GM12878 (cell line): ENCODE data around the gene LRP5. TPM values are rescaled to one million over a fixed set of nuclear protein-coding genes. Genes with fewer than 3 reads are reported as not detected.

Experiments
- ATAC-seq: fragments of 200-7000 bp; cut with Tn5 transposase; 3 replicates; pipeline ENCODE4 v1.9.1; 2020; ENCODE audit warnings: mild to moderate bottlenecking, moderate library complexity
- BruUV-seq: library from RNA; stranded (reverse); fragments of 400-500 nt; replicated peaks from 2 replicates; lab custom pipeline; 2021; lab: Mats Ljungman, UMichigan
- CTCF ChIA-PET: fragments of 300-600 bp; sonication (Branson Sonifier 250); formaldehyde crosslinking; extraction: SDS; loops from one replicate; lab custom pipeline; 2021; ENCODE audit warnings: inconsistent platforms; lab: Yijun Ruan, JAX
- POLR2A ChIA-PET: fragments of 350-600 bp; formaldehyde crosslinking; extraction: SDS; loops from one replicate; lab custom pipeline; 2021; ENCODE audit warnings: inconsistent platforms; lab: Charles Lee
- RAD21 ChIA-PET: fragments of 300-600 bp; sonication (Branson Sonifier 250); formaldehyde crosslinking; loops from one replicate; lab custom pipeline; 2023; ENCODE audit warnings: antibody characterized with exemption; ENCODE audit not compliant: unreplicated experiment; lab: Charles Lee
- SMC1A ChIA-PET: fragments of 300-600 bp; sonication (Branson Sonifier 250); formaldehyde crosslinking; loops from one replicate; lab custom pipeline; 2023; ENCODE audit not compliant: unreplicated experiment, uncharacterized antibody; lab: Charles Lee
- DNase-seq: peaks from one replicate; pipeline ENCODE4 v3.0.0-alpha.2; 2011; ENCODE audit warnings: low read depth, low spot score
- FAIRE-seq: peaks from 3 replicates; lab custom pipeline; 2011; peaks lifted over from hg19 to GRCh38; lab: Jason Lieb, UNC
- H2AFZ ChIP-seq: 2 replicates; pipeline ENCODE4 v1.6.0; 2011; ENCODE audit warnings: low read depth, low read length, control low read depth; ENCODE audit not compliant: control insufficient read depth
- H3K27ac ChIP-seq: 2 replicates; pipeline ENCODE4 v1.5.1; 2011; ENCODE audit warnings: control low read depth; ENCODE audit not compliant: control insufficient read depth, insufficient read depth
- H3K27me3 ChIP-seq, 2 experiments: replicated peaks in 1 of 2; 2 replicates each; pipeline versions ENCODE4 v1.6.0 to v1.6.1; 2011; ENCODE audit warnings: low read length in 1 of 2; ENCODE audit not compliant: control insufficient read depth in 2 of 2, insufficient read depth in 2 of 2
- H3K36me3 ChIP-seq, 2 experiments: 2 replicates each; pipeline ENCODE4 v1.5.1; 2011; ENCODE audit warnings: low read length in 1 of 2; ENCODE audit not compliant: control insufficient read depth in 2 of 2, insufficient read depth in 2 of 2
- H3K4me1 ChIP-seq: 2 replicates; pipeline ENCODE4 v1.6.1; 2011; ENCODE audit warnings: mild to moderate bottlenecking, low read length, moderate library complexity, mixed read lengths; ENCODE audit not compliant: control insufficient read depth, insufficient read depth
- H3K4me2 ChIP-seq: 2 replicates; pipeline ENCODE4 v1.6.0; 2011; ENCODE audit warnings: control low read depth; ENCODE audit not compliant: control insufficient read depth, insufficient read depth
- H3K4me3 ChIP-seq: fragments of 200-600 bp; sonication (generic); 2 replicates; pipeline ENCODE4 v1.5.1; 2016
- H3K79me2 ChIP-seq: 2 replicates; pipeline ENCODE4 v1.6.0; 2011; ENCODE audit warnings: low read length; ENCODE audit not compliant: control insufficient read depth, insufficient read depth
- H3K9ac ChIP-seq: 2 replicates; pipeline ENCODE4 v1.8.0; 2011; ENCODE audit warnings: low read length, control low read depth, mixed read lengths; ENCODE audit not compliant: control insufficient read depth, insufficient read depth
- H3K9me3 ChIP-seq: replicated peaks from 3 replicates; pipeline ENCODE4 v1.5.1; 2011; ENCODE audit warnings: mild to moderate bottlenecking, low read length; ENCODE audit not compliant: control insufficient read depth, insufficient read depth
- H4K20me1 ChIP-seq: 2 replicates; pipeline ENCODE4 v1.6.0; 2011; ENCODE audit not compliant: control insufficient read depth, insufficient read depth
- EZH2 ChIP-seq: IDR thresholded peaks from 2 replicates; pipeline ENCODE4 v1.6.1; 2012; ENCODE audit warnings: low read depth, mild to moderate bottlenecking, control low read depth, inconsistent platforms, low read length, borderline replicate concordance; ENCODE audit not compliant: control insufficient read depth
- JUND ChIP-seq: IDR thresholded peaks from 2 replicates; pipeline ENCODE4 v1.6.1; 2012; ENCODE audit warnings: low read depth, mild to moderate bottlenecking, low read length, improper control_type of control experiment, moderate library complexity
- KAT2A ChIP-seq: conservative IDR thresholded peaks from 2 replicates; pipeline ENCODE4 v1.6.1; 2011; ENCODE audit warnings: low read depth, low read length; ENCODE audit not compliant: control insufficient read depth
- PAX8 ChIP-seq: fragments of 450-650 bp; IDR thresholded peaks from 2 replicates; pipeline ENCODE4 v1.6.1; 2017; ENCODE audit warnings: mild to moderate bottlenecking, moderate library complexity
- POLR2AphosphoS5 ChIP-seq: IDR thresholded peaks from 2 replicates; pipeline ENCODE4 v1.6.1; 2011; ENCODE audit warnings: mild to moderate bottlenecking, low read length, inconsistent platforms
- SRF ChIP-seq, 2 experiments: IDR thresholded peaks; 2 replicates each; pipeline ENCODE4 v1.6.1; 2011; ENCODE audit warnings: low read depth in 2 of 2, low read length in 2 of 2, mild to moderate bottlenecking in 1 of 2, moderate library complexity in 1 of 2
- WGBS: methylation state at CpG from one replicate; pipeline ENCODE4 v1.1.6; 2016; ENCODE audit warnings: low lambda C conversion rate; ENCODE audit not compliant: insufficient replicate concordance, insufficient coverage; ENCODE audit errors: missing lambda C conversion rate; 5-methylcytosine and 5-hydroxymethylcytosine counted together
- in situ Hi-C: fragments of 300-500 bp; cut with MboI; formaldehyde crosslinking; loops from 9 replicates; pipeline ENCODE4 v1.14.3; 2018; ENCODE audit warnings: mixed read lengths
- intact Hi-C: fragments of 100-400 bp; cut with micrococcal nuclease; formaldehyde crosslinking; loops from one replicate; pipeline ENCODE4 v1.14.2; 2022; ENCODE audit not compliant: unreplicated experiment
- polyA plus RNA-seq, 11 experiments: library from polyadenylated mRNA; depleted of rRNA in 4 of 11; unstranded in 6 of 11; stranded (reverse) in 5 of 11; fragments of >200 nt; fragmentation: Nextera tagmentation in 4 of 11; fragmentation: Illumina TruSeq in 1 of 11; extraction: Ambion mirVana in 4 of 11; extraction: Trizol in 1 of 11; gene quantifications; 1 replicate in 1 of 11; 2 replicates in 10 of 11; pipeline versions ENCODE4 v1.2.1 to v1.2.3, GENCODE V29; 2011 to 2016; ENCODE audit warnings: inconsistent platforms in 2 of 11, missing spikeins in 2 of 11, low read depth in 1 of 11
- total RNA-seq, 4 experiments: library from RNA; depleted of rRNA in 3 of 4; stranded (reverse); fragments of >200 nt in 3 of 4; fragmentation: Illumina TruSeq in 1 of 4; extraction: Trizol in 1 of 4; gene quantifications; 2 replicates each; pipeline versions ENCODE4 v1.2.1 to v1.2.3, GENCODE V29; 2013 to 2021
- TF ChIP-seq, protein P1 (sequence below): IDR thresholded peaks from 2 replicates; pipeline ENCODE4 v1.6.1; 2011; ENCODE audit warnings: low read depth, low read length, improper control_type of control experiment, borderline replicate concordance
- TF ChIP-seq, protein P2 (sequence below): fragments of 150-350 bp; IDR thresholded peaks from 2 replicates; pipeline ENCODE4 v1.6.1; 2016; ENCODE audit warnings: low read depth, low read length

The LRP5 gene
- total and polyA plus RNA-seq, 10 of the 15 experiments (the other 5 are each of a cell fraction or from before 2014, with no cell fraction given), result 0.37 to 34.0 (median 6.6) TPM

DNA sequence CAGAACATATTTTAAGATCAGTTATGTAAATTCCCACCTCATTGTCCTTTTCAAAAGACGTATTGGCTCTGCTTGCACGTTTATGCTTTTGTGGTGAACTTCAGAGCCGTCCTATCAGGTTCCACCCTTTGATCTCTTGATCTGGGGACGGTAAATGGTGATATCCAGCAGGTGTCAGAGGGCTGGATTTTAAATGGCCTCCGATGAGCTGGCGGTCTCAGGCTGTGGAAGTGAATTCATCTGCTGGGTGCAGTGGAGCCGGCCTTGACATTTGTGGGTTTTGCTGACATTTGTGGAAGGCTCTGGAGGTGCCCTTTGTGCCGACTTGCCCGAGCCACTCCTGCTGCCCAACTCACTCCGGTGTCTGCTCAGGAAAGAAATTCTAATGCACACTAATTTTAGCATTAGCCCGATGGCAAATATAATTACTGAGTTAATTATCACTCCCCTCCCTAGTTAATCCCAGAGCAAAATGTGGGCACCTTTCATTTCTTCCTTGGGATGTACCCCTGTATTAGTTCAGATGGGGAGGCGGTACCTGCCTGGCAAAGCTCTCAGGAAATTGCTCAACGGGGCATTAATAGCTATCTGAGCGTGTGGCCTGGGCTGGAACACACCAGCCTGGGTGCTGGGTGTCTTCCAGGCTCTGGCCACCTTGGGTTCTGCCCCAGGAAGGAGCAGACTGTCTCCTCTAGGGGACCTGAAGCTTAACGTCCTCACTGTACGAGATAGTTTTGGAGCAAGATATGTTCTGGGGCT is 9.1 kb downstream of the LRP5 start:
- ChIA-PET SMC1A (interaction anchor here (1.0 kb wide), 1 partner anchor 11 kb away, joined by 3 read pairs; no protein-coding TSS in a partner anchor), CTCF (interaction anchor here (0.9 kb wide), 1 partner anchor 69 kb away, joined by 3 read pairs; no protein-coding TSS in a partner anchor), RAD21 (no interaction called here), POLR2A (interaction anchor here (0.5 kb wide), 1 partner anchor 11 kb away, joined by 4 read pairs; no protein-coding TSS in a partner anchor)
- TF ChIP-seq JUND (no peak), SRF (IDR thresholded peaks at IDR 0.05; ENCODE audit: low read depth in 2 of 2, low read length in 2 of 2) (no peak)
- TF ChIP-seq, protein P1, sequence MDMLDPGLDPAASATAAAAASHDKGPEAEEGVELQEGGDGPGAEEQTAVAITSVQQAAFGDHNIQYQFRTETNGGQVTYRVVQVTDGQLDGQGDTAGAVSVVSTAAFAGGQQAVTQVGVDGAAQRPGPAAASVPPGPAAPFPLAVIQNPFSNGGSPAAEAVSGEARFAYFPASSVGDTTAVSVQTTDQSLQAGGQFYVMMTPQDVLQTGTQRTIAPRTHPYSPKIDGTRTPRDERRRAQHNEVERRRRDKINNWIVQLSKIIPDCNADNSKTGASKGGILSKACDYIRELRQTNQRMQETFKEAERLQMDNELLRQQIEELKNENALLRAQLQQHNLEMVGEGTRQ, result no peak
- H3K79me2 ChIP-seq, result peaks cover 14% of the 10 kb centered on the region
- WGBS, result 48% methylated on average over 16 of the region's 16 CpGs
- no peak overlapping the region for H3K4me3 ChIP-seq
- FAIRE-seq (no peak), ATAC-seq (no peak), DNase-seq (no peak)
- H4K20me1 ChIP-seq, result no peaks in the 10 kb centered on the region; the same call in 1 of the 2 replicates
- no peaks in the 10 kb centered on the region for H3K36me3 ChIP-seq
- H3K27ac ChIP-seq, result no peak overlapping the region
- TSS peak; percentile 27 for BruUV-seq
- no peaks in the 10 kb centered on the region for H3K4me1 ChIP-seq
- no peaks in the 10 kb centered on the region for H3K27me3 ChIP-seq
- no peak overlapping the region for H2AFZ ChIP-seq
- no peak overlapping the region for H3K9ac ChIP-seq
- H3K9me3 ChIP-seq, result no peaks in the 10 kb centered on the region
- intact Hi-C loops, result no loop called here
- H3K4me2 ChIP-seq, result no peak overlapping the region
- in situ Hi-C loops, result no loop called here

DNA sequence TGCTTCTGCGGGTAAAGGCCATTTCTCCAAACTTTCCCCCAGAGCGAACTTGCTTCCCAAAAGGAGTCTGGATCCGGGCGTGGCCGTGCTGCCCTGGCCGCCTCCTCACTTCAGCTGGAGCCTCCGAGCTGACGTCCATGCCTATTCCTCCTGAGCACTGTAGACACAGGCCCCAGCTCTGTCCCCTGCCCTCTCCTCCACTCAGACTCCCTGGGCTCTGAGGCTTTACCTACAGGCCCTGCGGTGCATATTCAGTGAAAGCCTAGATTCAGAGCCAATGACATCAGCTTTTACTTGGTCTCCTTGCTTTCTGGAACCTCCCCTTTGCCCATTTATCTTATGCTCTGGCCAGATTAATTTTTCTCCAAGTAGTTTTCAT is 9.7 kb downstream of the LRP5 start:
- intact Hi-C loops, result no loop called here
- Histone ChIP-seq H3K79me2 (peaks cover 8% of the 10 kb centered on the region), H4K20me1 (no peaks in the 10 kb centered on the region; the same call in 1 of the 2 replicates), H3K4me3 (no peak overlapping the region), H3K9ac (no peak overlapping the region), H3K4me2 (no peak overlapping the region), H2AFZ (no peak overlapping the region), H3K27me3 (no peaks in the 10 kb centered on the region), H3K27ac (no peak overlapping the region), H3K4me1 (no peaks in the 10 kb centered on the region), H3K9me3 (no peaks in the 10 kb centered on the region), H3K36me3 (no peaks in the 10 kb centered on the region; a peak in 1 of 4 replicates)
- BruUV-seq, result no TSS peak
- no peak for ATAC-seq
- ChIA-PET RAD21 (no interaction called here), CTCF (interaction anchor here (0.9 kb wide), 1 partner anchor 69 kb away, joined by 3 read pairs; no protein-coding TSS in a partner anchor), SMC1A (interaction anchor here (1.0 kb wide), 1 partner anchor 10 kb away, joined by 3 read pairs; no protein-coding TSS in a partner anchor), POLR2A (no interaction called here)
- in situ Hi-C loops, result no loop called here
- FAIRE-seq, result no peak
- WGBS, result 85% methylated on average over 9 of the region's 9 CpGs
- no peak for DNase-seq
- TF ChIP-seq POLR2AphosphoS5 (no peak), EZH2 (no peak), PAX8 (no peak), KAT2A (no peak)
- TF ChIP-seq, protein P2, sequence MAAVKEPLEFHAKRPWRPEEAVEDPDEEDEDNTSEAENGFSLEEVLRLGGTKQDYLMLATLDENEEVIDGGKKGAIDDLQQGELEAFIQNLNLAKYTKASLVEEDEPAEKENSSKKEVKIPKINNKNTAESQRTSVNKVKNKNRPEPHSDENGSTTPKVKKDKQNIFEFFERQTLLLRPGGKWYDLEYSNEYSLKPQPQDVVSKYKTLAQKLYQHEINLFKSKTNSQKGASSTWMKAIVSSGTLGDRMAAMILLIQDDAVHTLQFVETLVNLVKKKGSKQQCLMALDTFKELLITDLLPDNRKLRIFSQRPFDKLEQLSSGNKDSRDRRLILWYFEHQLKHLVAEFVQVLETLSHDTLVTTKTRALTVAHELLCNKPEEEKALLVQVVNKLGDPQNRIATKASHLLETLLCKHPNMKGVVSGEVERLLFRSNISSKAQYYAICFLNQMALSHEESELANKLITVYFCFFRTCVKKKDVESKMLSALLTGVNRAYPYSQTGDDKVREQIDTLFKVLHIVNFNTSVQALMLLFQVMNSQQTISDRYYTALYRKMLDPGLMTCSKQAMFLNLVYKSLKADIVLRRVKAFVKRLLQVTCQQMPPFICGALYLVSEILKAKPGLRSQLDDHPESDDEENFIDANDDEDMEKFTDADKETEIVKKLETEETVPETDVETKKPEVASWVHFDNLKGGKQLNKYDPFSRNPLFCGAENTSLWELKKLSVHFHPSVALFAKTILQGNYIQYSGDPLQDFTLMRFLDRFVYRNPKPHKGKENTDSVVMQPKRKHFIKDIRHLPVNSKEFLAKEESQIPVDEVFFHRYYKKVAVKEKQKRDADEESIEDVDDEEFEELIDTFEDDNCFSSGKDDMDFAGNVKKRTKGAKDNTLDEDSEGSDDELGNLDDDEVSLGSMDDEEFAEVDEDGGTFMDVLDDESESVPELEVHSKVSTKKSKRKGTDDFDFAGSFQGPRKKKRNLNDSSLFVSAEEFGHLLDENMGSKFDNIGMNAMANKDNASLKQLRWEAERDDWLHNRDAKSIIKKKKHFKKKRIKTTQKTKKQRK, result no peak
